Loucy (cell line): ENCODE results near the gene ADAM22.

Experiments
- H2AFZ ChIP-seq: fragments of 200-600 bp; sonication (generic); 2 replicates; pipeline ENCODE4 v1.6.0; 2016; ENCODE audit warnings: antibody characterized with exemption, mild to moderate bottlenecking, low read length, moderate library complexity
- H3F3A ChIP-seq: fragments of 200-600 bp; 2 replicates; pipeline ENCODE4 v1.6.0; 2016; ENCODE audit warnings: antibody characterized with exemption, low read depth, mild to moderate bottlenecking
- H3K27me3 ChIP-seq: fragments of 200-600 bp; sonication (generic); 2 replicates; pipeline ENCODE4 v1.6.1; 2014; ENCODE audit warnings: low read length, mild to moderate bottlenecking; ENCODE audit not compliant: insufficient read depth, poor library complexity, severe bottlenecking
- H3K36me3 ChIP-seq: fragments of 200-600 bp; sonication (generic); 2 replicates; pipeline ENCODE4 v1.6.1; 2016; ENCODE audit warnings: low read length; ENCODE audit not compliant: insufficient read depth
- H3K4me1 ChIP-seq: fragments of 200-600 bp; sonication (generic); 2 replicates; pipeline ENCODE4 v1.5.1; 2014; ENCODE audit warnings: low read length, mild to moderate bottlenecking; ENCODE audit not compliant: insufficient read depth, poor library complexity, severe bottlenecking
- H3K4me2 ChIP-seq: fragments of 200-600 bp; sonication (generic); 2 replicates; pipeline ENCODE4 v1.6.0; 2014; ENCODE audit warnings: antibody characterized with exemption, low read length, low read depth, mild to moderate bottlenecking; ENCODE audit not compliant: poor library complexity, severe bottlenecking
- H3K4me3 ChIP-seq: fragments of 200-600 bp; sonication (generic); 2 replicates; pipeline ENCODE4 v1.5.1; 2014; ENCODE audit warnings: low read length, mild to moderate bottlenecking, mixed read lengths; ENCODE audit not compliant: poor library complexity, severe bottlenecking
- H3K79me2 ChIP-seq: fragments of 200-600 bp; sonication (generic); 2 replicates; pipeline ENCODE4 v1.6.1; 2014; ENCODE audit warnings: low read length; ENCODE audit not compliant: insufficient read depth
- H3K9ac ChIP-seq: fragments of 200-600 bp; sonication (generic); 2 replicates; pipeline ENCODE4 v1.6.0; 2014; ENCODE audit warnings: mild to moderate bottlenecking, low read depth, low read length, moderate library complexity; ENCODE audit not compliant: poor library complexity, severe bottlenecking
- H3K9me2 ChIP-seq: fragments of 200-600 bp; sonication (generic); replicated peaks from 2 replicates; pipeline ENCODE4 v1.6.1; 2016; ENCODE audit warnings: low read depth, low read length, mixed read lengths
- H3K9me3 ChIP-seq: fragments of 200-600 bp; sonication (generic); 2 replicates; pipeline ENCODE4 v1.6.1; 2014; ENCODE audit warnings: mild to moderate bottlenecking, antibody characterized with exemption, low read length, low read depth; ENCODE audit not compliant: insufficient read depth
- H4K20me1 ChIP-seq: fragments of 200-600 bp; sonication (generic); 2 replicates; pipeline ENCODE4 v1.6.0; 2014; ENCODE audit warnings: antibody characterized with exemption, low read length, mild to moderate bottlenecking; ENCODE audit not compliant: insufficient read depth, poor library complexity, severe bottlenecking
- EZH2phosphoT487 ChIP-seq: fragments of 200-600 bp; IDR thresholded peaks from 2 replicates; pipeline ENCODE4 v1.6.1; 2018; ENCODE audit warnings: antibody characterized with exemption, mild to moderate bottlenecking, moderate library complexity, borderline replicate concordance
- TF ChIP-seq, protein P1 (sequence below): fragments of 200-600 bp; sonication (generic); conservative IDR thresholded peaks from 2 replicates; pipeline ENCODE4 v1.5.1; 2014; ENCODE audit warnings: mild to moderate bottlenecking, antibody characterized with exemption, low read length

The ADAM22 gene

DNA sequence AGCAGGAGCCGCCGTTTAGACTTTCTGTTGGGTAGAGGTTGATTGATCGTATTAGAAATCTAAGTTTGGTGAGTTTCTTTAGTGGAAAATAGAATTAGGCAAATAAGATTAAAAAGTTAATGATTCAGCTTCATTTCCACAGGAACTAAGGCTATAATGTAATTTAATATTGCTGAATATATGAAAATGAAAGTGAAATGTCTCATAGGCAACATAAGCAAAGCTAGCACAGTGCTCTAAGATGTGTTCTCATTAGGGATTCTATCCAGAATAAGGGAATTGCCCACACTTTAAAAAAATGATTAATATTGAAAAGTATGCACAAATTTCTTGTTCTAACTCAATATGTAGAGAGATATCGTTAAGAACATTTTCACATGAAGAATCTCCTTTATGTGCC lies 238.8 kb downstream of the ADAM22 start:
- no peaks in the 10 kb centered on the region for H3F3A ChIP-seq
- no peak overlapping the region for H3K4me2 ChIP-seq
- H3K9me3 ChIP-seq, result no peaks in the 10 kb centered on the region

GRCh38 chr7:88176190-88176589 lies 242.1 kb downstream of the ADAM22 start:
- Histone ChIP-seq H3K36me3 (no peaks in the 10 kb centered on the region), H4K20me1 (no peaks in the 10 kb centered on the region), H3F3A (no peaks in the 10 kb centered on the region), H2AFZ (no peak overlapping the region), H3K9me3 (no peaks in the 10 kb centered on the region), H3K27me3 (no peaks in the 10 kb centered on the region), H3K9ac (no peak overlapping the region), H3K4me1 (no peaks in the 10 kb centered on the region), H3K4me2 (no peak overlapping the region), H3K4me3 (no peak overlapping the region), H3K79me2 (no peaks in the 10 kb centered on the region), H3K9me2 (no peaks in the 10 kb centered on the region)
- TF ChIP-seq EZH2phosphoT487, result no peak
- TF ChIP-seq, protein P1, sequence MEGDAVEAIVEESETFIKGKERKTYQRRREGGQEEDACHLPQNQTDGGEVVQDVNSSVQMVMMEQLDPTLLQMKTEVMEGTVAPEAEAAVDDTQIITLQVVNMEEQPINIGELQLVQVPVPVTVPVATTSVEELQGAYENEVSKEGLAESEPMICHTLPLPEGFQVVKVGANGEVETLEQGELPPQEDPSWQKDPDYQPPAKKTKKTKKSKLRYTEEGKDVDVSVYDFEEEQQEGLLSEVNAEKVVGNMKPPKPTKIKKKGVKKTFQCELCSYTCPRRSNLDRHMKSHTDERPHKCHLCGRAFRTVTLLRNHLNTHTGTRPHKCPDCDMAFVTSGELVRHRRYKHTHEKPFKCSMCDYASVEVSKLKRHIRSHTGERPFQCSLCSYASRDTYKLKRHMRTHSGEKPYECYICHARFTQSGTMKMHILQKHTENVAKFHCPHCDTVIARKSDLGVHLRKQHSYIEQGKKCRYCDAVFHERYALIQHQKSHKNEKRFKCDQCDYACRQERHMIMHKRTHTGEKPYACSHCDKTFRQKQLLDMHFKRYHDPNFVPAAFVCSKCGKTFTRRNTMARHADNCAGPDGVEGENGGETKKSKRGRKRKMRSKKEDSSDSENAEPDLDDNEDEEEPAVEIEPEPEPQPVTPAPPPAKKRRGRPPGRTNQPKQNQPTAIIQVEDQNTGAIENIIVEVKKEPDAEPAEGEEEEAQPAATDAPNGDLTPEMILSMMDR, result no peak

More for the DNA sequence above, 238.8 kb downstream of the ADAM22 start:
- Histone ChIP-seq H3K4me3 (no peak overlapping the region), H4K20me1 (no peaks in the 10 kb centered on the region), H3K79me2 (no peaks in the 10 kb centered on the region), H3K9ac (no peak overlapping the region), H3K27me3 (no peaks in the 10 kb centered on the region), H2AFZ (no peak overlapping the region), H3K36me3 (no peaks in the 10 kb centered on the region), H3K9me2 (no peaks in the 10 kb centered on the region), H3K4me1 (no peaks in the 10 kb centered on the region)
- TF ChIP-seq EZH2phosphoT487, result no peak
- TF ChIP-seq, protein P1, result no peak

- Histone ChIP-seq H3K9me2 (no peaks in the 10 kb centered on the region), H3K27me3 (no peaks in the 10 kb centered on the region), H3K9me3 (no peaks in the 10 kb centered on the region), H3K9ac (no peak overlapping the region), H3F3A (no peaks in the 10 kb centered on the region), H3K79me2 (no peaks in the 10 kb centered on the region), H3K36me3 (no peaks in the 10 kb centered on the region), H3K4me3 (no peak overlapping the region), H4K20me1 (no peaks in the 10 kb centered on the region), H2AFZ (no peak overlapping the region), H3K4me1 (no peaks in the 10 kb centered on the region), H3K4me2 (no peak overlapping the region)
- no peak for TF ChIP-seq EZH2phosphoT487
Observed at GRCh38 chr7:88183051-88183450, 249.0 kb downstream of the ADAM22 start.

DNA sequence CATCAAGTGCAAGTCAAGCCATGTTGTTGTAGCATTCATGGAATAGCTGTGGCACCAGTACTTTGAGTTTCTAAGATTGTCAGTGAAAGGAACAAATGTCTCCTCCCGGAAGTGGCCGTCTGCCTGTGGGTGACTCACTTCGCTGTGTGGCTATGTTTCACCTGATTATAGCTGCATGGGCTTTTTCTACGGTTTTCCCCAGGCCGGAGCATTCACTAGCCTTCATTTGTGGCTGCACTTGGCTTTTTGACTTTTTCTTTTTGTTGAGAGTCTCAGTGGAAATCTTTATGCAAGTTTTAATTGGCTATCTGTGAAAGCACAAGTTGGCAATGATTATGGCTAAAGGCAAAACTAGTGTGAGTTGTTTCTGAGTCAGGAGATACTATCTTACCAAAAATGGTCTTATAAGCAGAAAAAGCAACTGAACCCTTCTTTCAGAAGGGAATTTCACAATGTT lies 250.8 kb downstream of the ADAM22 start:
- H2AFZ ChIP-seq, result no peak overlapping the region

More for the DNA sequence above, 250.8 kb downstream of the ADAM22 start:
- Histone ChIP-seq H3K27me3 (no peaks in the 10 kb centered on the region), H4K20me1 (no peaks in the 10 kb centered on the region), H3K36me3 (no peaks in the 10 kb centered on the region), H3K4me3 (no peak overlapping the region), H3K4me1 (no peaks in the 10 kb centered on the region), H3K4me2 (no peak overlapping the region), H3K79me2 (no peaks in the 10 kb centered on the region), H3F3A (no peaks in the 10 kb centered on the region), H3K9me3 (no peaks in the 10 kb centered on the region), H3K9me2 (no peaks in the 10 kb centered on the region), H3K9ac (no peak overlapping the region)
- TF ChIP-seq, protein P1, result no peak
- no peak for TF ChIP-seq EZH2phosphoT487
